EH (cell line): Measurements from ENCODE around the gene FTH1.
A peak's percentile ranks its signal among the peaks of the same experiment; 100 is the strongest.
"Not testable (repeated sequence)": the region's sequence is repeated elsewhere in the genome, so short reads cannot be mapped to it uniquely, and the experiment has no call there.

Experiments
- DNase-seq: peaks from one replicate; pipeline ENCODE4 v3.0.0-alpha.2; 2015; ENCODE audit warnings: low read depth

The FTH1 gene

DNA sequence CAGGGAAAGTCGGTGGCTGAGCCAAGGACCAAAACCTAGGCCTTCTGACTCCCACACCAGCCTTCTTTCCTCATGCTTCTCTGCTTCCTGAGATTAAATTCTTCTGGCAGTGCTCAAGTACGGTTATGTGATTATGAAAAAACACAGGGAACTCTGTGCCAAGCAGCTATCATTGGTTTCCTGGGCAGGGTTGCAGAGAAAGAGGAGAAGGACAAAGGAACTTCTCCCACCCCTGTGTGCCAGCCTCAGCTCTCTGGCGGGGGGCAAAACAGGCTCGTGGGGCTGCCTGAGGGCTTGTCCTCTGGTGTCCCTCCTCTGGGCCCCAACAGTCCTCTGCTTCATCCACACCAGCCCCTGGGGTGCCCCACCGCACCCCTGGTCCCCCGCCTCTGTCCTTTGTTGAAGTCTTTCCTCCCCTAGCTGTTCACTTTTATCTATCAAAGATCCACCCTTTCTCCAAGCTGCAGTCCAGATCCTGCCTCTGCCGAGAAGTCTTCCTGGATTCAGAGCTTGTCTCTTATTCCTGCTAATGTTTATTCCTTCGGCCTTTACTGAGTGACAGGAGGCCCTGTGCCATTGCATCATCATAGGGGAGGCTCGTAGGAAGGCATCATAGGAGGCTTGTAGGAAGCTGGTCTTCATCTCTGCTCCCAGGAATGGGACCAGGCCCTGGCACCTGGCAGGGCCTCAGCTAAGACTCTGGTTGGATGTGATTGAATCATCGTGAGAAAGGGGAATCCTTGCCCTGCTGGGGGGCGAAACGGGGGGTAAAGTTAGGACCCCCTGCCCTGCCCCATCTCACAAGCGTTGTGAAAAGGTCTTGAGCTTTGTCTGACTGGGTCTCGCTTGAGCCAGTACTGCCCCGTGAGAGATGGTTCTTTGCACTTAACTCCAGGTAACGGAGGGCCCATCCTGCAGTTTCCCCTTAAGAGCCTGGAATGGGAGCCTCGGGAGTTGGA, 11.5 kb upstream of the FTH1 start:
- peak; percentile 74 for DNase-seq

DNA sequence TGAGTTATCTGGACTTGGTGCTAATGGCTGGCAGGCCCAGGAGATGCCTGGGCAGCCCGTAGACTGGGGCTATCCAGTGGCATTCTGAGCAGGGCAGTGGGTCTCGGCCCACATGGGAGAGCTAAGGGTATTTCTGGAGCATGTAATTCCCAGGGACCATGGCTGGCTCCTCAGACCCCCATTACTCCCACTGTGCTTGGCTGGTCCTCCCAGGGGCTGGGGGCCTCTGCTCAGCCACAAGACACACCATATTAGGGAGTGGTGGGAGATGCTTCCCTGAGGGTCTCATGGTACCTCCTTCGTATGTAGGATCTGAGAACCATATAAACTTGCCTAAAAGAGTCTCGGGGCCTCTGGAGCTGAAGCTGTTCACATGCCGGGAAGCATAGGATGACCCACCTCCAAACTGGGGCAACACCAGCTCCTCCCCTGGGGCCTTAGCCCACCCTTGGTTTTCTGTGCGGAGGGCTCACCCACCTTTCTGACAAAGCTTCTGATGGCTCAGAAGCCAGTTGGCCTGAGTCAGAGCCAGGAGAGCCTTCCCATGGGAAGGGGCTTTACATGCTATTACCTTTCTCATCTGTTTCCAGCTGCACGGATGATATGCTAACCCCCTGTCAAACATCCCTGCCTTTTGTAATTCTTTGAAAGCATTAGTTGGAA, 9.5 kb upstream of the FTH1 start:
- no peak for DNase-seq

DNA sequence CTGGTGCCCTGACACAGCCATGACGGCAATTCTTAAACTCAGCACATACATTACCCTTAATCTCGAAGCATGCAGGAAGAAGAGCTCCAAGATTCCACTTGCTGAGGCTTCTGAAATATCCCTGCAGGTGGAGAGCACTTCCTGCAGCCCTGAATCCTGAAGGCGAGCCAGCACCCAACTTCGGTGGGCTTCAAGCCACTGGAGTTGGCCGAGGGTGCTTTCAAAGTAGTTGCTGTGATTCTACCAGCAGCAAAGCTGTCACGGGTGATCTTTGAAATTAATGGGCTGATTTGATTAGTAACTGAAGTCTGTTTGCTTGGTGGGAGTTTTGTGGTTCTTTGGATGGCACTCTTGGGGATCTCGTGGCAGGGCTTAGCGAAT, 9.0 kb upstream of the FTH1 start:
- no peak for DNase-seq

DNA sequence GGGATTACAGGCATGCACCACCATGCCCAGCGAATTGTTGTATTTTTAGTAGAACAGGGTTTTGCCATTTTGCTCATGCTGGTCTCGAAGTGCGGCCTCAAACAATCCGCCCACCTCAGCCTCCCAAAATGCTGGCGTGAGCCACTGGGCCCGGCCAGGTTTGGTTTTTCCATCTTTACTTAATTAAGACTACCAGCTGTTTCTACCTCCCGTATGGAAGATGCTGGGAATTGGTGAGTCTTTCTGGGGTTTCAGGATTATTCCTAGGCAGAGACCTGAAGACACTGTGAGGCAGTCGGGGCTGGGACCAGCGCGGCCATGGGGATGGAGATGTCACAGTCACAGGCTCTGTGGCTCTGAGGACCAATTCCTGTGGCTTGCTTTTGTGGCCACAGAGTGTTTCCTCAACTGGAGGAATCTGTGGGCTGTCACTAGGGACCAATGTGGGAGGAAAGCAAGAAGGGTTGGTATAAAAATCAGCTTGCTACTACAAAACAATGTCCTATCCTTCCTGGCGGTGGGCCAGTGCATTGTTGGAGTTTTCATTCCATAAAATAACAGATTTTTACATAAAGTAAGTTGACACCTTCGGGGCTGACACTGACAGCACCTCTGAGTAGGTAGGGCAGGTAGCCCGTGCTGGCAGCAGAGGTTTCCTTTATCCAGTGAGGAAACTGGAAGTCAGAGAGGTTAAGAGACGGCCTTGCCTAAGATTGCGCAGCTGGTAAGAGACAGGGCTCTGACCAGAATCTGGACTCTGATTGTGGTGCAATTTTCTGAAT, 8.4 kb upstream of the FTH1 start:
- no peak for DNase-seq

DNA sequence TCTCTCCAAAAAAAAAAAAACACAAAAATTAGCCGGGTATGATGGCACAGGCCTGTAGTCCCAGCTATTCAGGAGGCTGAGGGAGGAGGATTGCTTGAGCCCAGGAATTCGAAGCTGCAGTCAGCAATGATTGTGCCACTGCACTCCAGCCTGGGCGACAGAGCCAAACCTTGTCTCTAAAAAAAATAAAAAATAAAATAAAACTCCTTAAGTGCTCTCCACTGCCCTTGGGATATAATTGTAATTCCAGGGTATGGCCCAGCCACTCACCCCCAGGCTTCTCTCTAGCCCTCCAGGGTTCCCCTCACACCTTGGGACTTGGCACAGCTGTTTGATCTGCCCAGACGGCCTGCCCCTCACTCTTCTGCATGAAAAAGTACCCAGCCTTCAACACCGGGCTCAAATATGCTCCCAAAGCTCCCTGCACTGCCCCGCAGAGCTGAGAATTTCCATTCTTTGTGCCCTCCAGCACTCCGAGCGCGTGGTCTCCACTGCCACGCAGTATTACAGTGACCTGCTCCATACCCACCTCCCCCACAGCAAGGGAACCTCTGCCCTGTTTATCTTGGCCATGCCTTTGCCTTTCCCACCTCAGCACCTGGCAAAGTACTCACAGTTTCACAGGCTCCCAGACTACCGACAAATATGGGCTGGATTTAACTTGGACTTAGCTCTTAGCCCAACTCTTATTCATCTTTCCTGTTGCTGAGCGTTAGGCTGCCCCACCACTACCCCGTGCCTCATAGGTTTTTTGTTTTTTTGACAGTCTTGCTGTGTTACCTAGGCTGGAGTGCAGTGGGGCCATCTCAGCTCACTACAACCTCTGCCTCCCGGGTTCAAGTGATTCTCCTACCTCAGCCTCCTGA, 7.6 kb upstream of the FTH1 start:
- DNase-seq = no peak

DNA sequence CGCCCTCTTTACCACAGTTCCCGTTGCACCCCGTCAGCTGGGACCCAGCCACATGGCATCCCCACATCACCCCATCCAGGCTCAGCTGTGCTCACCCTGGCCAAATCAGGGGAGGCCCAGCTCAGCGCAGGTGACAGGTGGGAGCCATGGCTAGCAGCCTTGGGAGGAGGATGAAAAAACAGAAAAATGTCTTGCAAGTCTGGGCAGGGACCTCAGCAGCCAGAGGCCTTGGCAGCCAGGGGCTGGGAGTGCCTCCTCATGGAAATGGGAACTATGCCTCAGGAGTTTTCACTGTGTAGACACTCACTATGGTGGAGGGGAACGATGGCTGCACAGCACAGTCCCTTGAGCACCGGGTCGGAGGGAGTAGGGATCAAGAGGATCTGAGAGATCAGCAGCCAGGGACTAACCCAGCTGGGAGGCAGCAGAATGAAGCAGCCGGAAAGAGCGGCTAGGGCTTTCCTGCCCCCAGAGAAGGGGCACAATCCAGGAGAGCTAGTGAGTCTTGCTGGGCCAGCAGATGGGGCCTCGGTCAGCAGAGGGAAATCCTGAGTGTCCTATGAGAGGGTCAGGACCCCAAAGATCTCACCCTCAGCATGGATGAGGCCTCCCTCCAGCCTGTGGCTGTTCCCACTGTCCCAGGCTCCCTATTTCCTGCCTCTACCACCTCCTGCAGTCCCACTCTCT, 6.2 kb upstream of the FTH1 start:
- DNase-seq = no peak

DNA sequence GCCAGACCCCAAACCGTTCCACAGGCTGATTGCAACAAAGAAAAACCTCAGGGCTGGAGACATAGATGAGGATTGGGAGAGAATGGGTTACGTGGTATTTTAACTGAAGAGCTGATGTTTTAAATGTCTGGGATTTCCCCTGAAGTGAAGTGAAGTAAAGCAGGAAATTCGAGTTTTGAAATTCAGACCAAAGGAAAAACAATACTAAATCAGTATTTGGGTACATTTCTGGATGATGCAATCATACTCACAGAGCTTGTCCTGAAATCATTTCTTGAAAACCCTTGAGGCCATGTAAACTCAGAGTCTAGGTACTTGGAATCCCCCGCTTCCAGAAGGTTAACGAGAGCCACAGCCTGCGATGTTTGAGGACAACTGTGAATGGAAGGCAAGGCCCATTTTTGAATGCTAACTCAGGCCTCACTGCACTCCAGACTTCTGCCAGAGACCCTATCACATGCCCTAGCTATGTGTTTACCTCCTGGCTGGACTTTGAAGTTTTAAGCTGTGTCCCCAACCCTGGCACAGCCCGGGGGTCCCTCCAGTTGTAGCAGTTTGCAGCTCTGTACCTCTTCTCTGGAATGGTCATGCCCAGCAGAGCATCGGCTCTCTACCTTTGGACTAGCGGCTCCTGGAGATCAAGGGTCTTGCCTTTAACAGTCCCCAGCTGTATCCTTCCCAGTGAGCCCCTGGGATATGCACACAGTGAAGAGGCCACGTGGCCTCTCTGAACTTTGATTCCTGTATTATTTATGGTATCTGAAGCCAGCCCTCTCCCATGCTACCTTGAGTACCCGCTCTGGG, 5.4 kb upstream of the FTH1 start:
- DNase-seq = peak; percentile 97

DNA sequence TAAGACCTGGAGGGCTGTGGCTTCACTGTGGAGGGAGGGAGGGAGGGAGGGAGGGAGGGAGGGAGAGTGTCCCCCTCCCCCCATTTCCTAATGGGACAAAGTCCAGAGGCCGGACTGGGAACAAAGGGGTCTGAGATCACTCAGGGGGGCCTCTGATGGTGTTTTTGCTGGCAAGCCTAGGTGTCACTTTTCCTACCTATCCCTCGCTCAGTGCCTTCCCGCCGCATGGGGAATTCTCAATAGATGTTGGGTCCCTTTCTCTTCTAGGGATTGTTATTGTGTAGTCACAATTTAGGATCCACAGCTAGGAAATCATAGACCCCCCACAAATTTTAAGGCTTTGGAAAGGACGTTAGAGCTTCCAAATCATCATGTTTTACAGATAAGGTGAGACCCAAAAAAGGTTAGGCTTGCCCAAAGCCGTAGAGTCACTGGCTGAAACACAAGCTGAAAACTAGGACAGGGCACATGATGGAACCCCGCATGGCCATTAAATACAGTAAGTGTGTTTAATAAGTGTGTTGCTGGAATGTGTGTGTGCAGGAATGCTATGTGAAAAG, 4.8 kb upstream of the FTH1 start:
- no peak for DNase-seq

DNA sequence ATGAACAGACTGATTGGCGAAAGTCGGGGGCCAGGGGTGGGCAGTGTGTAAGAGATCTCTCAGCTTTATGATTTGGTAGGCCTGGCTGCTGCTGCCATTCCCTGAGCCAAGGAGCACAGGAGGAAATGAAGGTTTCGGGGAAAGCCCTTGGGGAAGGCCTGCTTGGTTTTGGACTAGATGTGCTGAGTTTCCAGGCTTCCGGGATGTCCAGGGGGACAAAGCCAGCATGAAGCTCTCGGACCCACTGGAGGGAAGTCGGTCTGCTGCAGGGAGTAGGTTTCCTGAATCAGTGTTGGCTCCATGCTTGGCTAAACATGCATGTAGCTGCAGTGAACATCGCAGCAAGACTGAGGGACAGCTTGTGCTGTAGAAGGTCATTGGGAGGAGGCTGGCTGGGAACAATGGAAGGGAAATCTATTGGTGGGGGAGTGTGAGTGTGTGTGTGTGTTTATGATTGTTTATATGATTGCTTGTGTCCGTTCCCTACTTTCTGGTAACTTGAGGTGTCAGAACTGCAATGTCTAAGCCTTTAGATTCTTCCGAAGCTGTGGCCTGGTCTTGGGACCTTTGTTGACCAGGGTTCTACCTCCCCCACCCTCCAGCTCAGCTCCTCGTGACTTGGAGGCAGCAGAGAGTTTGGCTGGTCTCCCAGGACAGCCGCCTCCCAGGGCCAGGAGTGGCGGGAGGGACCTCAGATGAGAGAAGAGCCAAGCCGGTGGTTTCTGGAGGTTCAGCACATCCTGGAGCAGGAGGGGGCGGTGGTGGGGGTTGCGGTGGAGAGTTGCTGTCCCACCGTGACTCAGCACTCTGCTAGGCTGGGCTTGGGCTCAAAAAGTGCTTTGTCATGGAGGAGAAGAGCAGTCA, 4.0 kb upstream of the FTH1 start:
- peak; percentile 99 for DNase-seq

DNA sequence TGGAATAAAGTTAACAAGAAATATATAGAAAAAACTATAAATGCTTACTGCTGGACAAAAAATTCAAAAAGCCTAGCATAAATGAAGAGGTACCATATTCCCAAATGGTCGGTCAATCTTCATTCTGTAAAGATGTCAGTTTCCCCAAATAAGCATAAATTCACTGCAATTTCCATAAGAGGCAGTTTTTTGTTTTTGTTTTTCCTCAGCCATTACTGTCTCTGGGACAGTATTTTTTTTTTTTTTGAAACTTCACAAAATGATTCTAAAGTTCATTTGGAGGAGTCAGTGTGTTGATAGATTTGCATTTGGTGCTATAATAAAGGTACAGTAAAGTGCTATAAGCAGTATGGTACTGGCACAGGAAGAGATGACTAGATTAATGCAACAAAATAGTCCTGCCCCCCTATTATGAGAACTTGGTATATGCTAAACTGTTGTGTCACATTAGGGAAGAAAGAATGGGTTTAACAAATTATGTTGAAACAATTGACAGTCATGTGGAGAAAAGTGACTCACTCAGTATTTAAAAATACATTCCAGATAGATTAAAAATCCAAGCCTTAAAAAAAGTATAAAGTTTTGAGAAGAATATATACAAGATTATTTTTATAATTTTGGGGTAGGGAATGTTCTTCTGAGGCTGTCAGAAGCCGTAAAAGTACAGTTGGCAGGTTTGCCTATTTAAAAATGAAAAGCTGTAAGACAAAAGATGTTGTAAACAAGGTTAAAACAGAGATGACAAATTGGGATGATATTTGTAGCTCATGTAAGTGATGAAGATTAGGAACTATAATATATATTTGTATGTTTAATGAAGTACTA, 2.6 kb upstream of the FTH1 start:
- DNase-seq = peak; percentile 89

DNA sequence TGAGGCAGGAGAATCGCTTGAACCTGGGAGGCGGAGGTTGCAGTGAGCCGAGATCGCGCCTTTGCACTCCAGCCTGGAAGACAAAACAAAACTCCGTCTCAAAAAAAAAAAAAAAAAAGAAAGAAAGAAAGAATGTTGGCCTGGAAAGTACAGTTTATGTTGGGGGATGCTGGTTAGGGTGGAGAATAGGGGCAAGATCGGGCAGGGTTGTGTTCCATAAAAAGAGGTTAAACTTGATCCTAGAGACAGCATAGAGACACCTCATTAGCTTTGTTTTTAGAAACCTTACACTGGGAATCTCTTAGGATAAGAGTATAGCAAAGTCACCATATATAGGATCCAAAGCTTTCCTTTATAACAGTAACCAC, 1.9 kb upstream of the FTH1 start:
- DNase-seq = no peak

DNA sequence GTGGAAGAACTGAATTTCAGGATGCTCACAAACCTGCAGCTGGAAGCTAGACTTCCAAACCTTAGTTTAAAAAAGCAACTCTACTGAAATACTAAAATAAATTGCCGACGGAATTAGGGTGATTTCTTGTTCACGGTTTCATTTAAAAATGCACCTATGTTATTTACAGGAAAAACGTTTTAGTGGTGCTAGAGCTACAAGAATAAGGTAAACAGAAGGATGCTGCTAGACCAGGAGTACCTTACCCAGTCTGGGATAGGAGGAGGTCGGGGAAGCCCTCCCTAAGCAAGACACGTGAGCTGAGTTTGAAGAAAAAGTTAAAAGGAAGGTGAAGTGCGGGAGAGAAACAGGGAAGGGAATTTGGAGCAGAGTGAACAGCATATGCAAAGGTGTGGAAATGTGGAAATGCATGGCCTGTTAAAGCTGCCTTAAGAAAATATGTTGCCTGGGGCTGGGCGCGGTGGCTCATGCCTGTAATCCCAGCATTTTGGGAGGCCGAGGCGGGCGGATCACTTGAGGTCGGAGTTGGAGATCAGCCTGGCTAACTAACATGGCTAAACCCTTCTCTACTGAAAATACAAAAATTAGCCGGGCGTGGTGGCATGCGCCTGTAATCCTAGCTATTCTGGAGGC, 1.4 kb upstream of the FTH1 start:
- no peak for DNase-seq

DNA sequence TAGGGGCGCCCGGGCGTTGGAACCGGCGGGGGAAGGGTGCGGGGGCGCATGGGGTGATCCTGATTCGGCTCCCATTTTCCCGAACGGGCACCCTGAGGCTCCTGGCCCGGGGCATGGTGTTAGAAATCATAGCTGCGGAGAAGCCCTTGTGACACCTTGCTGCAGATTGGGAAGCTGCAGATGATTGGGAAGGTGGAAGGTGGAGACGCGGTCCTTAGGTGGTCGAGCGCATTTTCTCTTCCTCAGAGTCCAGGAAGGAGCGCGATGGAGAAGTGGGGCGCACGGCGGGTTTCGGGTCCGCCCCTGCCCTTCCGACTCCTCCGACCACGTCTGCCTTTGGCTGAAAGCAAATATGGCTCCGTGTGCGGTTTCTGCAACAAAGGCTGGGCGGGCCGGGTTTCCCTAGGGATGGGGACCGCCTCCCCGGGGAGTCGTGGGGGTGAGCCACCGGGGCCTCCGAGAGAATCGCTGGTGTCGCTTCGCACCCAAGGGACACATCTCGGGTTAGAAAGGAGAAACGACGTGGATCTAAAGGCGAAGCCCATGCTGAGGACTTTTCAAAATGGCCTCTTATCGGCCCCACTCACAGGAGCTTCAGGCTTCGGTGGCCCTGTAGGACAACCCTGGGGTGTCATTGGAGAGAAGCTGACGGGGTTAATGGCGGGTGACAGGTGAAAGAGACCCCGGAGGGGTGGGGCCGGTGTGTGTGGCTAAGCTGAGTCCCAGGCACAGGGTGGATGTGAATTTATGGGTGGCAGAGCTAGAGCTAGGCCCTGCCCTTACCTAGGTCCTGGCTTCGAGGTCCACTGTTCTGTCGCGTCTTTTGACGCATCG, 707 bp upstream of the FTH1 start:
- DNase-seq = peak; percentile 54

DNA sequence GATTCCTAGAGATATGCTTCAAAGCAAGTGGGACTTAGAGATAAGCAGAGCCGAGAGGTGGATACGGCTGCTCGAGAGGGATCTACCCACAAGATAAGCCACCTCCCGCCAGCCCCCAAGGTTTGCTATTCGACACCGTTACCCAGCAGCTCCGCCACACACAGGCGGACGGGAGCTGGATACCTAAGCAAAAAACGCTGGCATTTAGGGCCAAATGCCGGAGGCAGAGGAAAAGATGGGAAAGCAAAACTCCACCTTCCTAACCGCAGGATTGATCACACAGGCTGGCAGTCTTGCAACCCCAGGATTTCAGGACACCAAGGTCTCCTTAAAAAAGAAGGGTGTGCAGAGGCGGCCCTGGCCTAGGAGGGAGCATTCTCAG, 709 bp downstream of the FTH1 start:
- peak; percentile 52 for DNase-seq

DNA sequence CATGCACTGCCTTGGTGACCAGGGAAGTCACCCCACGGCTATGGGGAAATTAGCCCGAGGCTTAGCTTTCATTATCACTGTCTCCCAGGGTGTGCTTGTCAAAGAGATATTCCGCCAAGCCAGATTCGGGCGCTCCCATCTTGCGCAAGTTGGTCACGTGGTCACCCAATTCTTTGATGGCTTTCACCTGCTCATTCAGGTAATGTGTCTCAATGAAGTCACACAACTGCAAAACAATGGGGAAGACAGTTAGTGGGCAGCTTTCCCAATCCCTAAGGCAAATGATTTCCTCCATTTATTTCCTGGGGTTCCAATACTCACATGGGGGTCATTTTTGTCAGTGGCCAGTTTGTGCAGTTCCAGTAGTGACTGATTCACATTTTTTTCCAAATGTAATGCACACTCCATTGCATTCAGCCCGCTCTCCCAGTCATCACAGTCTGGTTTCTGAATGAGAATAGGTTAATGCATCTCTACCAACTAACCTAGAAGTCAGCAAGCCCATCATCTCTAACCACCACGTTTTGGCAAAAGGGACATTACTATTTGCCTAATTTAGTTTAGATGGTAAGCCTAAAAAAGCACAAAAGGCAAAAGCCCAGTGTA, 2.7 kb downstream of the FTH1 start:
- not testable (repeated sequence) for DNase-seq

DNA sequence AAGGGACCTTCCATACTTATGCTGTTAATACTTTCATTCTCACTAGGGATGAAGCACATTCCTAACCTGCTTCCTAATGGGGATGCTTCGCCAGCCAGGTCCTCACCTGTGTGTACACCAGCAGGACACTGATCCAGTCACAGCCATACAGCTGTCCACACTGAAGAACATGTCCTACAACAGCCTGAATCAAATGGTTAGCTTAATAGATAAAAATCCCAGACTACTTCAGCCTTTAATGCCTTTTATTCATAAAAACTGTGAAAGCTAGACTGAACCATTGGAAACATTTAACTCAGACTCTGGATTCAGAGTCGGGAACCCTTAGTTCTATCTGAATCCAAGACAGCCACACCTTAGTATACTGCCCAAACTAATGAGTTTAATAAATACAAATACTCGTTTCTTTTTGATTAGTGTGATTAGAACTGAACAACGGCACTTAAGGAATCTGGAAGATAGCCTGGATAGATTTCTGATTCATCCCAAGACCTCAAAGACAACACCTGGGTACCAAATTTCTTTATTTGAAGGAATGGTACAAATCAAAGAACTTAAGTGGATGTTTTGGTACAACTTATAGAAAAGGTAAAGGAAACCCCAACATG, 3.3 kb downstream of the FTH1 start:
- DNase-seq = no peak
